Muscle of leg (tissue), 11 donors: ENCODE data around the gene DLGAP5. TPM values are rescaled to one million over a fixed set of nuclear protein-coding genes. Genes with fewer than 3 reads are reported as not detected.

Experiments
- DNase-seq: peaks from one replicate; pipeline ENCODE4 v3.0.0; 2013
- H3K27ac ChIP-seq: one replicate; pipeline ENCODE4 v1.5.1; 2013; ENCODE audit warnings: mild to moderate bottlenecking, low read length, control low read depth
- H3K27me3 ChIP-seq: one replicate; pipeline ENCODE4 v1.6.1; 2013; ENCODE audit warnings: low read length; ENCODE audit not compliant: control insufficient read depth, insufficient read depth
- H3K36me3 ChIP-seq: one replicate; pipeline ENCODE4 v1.6.1; 2013; ENCODE audit warnings: low read length; ENCODE audit not compliant: control insufficient read depth, insufficient read depth
- H3K4me1 ChIP-seq: one replicate; pipeline ENCODE4 v1.6.1; 2013; ENCODE audit warnings: low read length; ENCODE audit not compliant: control insufficient read depth, insufficient read depth
- H3K4me3 ChIP-seq: one replicate; pipeline ENCODE4 v1.5.1; 2013; ENCODE audit warnings: low read length, control low read depth
- H3K9me3 ChIP-seq: replicated peaks from 2 replicates; pipeline ENCODE4 v1.6.1; 2013; ENCODE audit warnings: low read depth, low read length; ENCODE audit not compliant: control insufficient read depth
- WGBS: methylation state at CpG from one replicate; pipeline ENCODE4 v1.1.5; 2013; ENCODE audit warnings: missing lambda C conversion rate; ENCODE audit not compliant: insufficient coverage; 5-methylcytosine and 5-hydroxymethylcytosine counted together
- polyA plus RNA-seq, 8 donors: library from polyadenylated mRNA; unstranded; fragments of 120-200 nt; gene quantifications; one replicate each; pipeline versions ENCODE4 v1.2.1 to v1.2.3, GENCODE V29; 2013; ENCODE audit warnings: inconsistent platforms in 1 of 8, low replicate concordance in 1 of 8; ENCODE audit not compliant: insufficient read length in 8 of 8, insufficient read depth in 1 of 8
- total RNA-seq: library from RNA; stranded (reverse); fragments of 120-200 nt; gene quantifications from one replicate; pipeline ENCODE4 v1.2.4, GENCODE V29; 2013

DLGAP5 gene
- total and polyA plus RNA-seq, 9 donors, result 10.4 to 21.0 (median 13.4) TPM

- WGBS, result no CpG with 5 or more reads among the region's 2 CpGs
- H3K4me3 ChIP-seq, result no peak overlapping the region
- H3K27ac ChIP-seq, result no peak overlapping the region
- no peaks in the 10 kb centered on the region for H3K4me1 ChIP-seq
- peak; percentile 33 for DNase-seq
- peaks cover 10% of the 10 kb centered on the region for H3K36me3 ChIP-seq
- no peaks in the 10 kb centered on the region for H3K27me3 ChIP-seq
- H3K9me3 ChIP-seq, result no peaks in the 10 kb centered on the region
These were observed 45.0 kb downstream of the DLGAP5 start for GRCh38 chr14:55146425-55146824.

- Histone ChIP-seq H3K36me3 (peaks cover 27% of the 10 kb centered on the region), H3K4me3 (no peak overlapping the region), H3K4me1 (peaks cover 2% of the 10 kb centered on the region), H3K27ac (no peak overlapping the region), H3K9me3 (no peaks in the 10 kb centered on the region), H3K27me3 (no peaks in the 10 kb centered on the region)
- no peak for DNase-seq
- no CpG with 5 or more reads among the region's 2 CpGs for WGBS
These were observed 48.9 kb downstream of the DLGAP5 start for GRCh38 chr14:55142466-55142865.

GRCh38 chr14:55141825-55142224 is 49.6 kb downstream of the DLGAP5 start:
- WGBS, result 100% methylated on average over 1 of the region's 3 CpGs
- DNase-seq, result no peak
- peaks cover 5% of the 10 kb centered on the region for H3K4me1 ChIP-seq
- no peaks in the 10 kb centered on the region for H3K9me3 ChIP-seq
- H3K27me3 ChIP-seq, result no peaks in the 10 kb centered on the region
- H3K36me3 ChIP-seq, result peaks cover 27% of the 10 kb centered on the region
- no peak overlapping the region for H3K4me3 ChIP-seq
- H3K27ac ChIP-seq, result no peak overlapping the region

GRCh38 chr14:55139696-55140509 is 51.5 kb downstream of the DLGAP5 start:
- DNase-seq, result no peak
- no peak overlapping the region for H3K4me3 ChIP-seq
- WGBS, result 100% methylated on average over 1 of the region's 4 CpGs
- H3K27me3 ChIP-seq, result no peaks in the 10 kb centered on the region
- no peaks in the 10 kb centered on the region for H3K9me3 ChIP-seq
- peaks cover 27% of the 10 kb centered on the region for H3K36me3 ChIP-seq
- H3K27ac ChIP-seq, result no peak overlapping the region
- H3K4me1 ChIP-seq, result peaks cover 7% of the 10 kb centered on the region

- no peak overlapping the region for H3K27ac ChIP-seq
- H3K9me3 ChIP-seq, result no peaks in the 10 kb centered on the region
- no peaks in the 10 kb centered on the region for H3K27me3 ChIP-seq
- peaks cover 28% of the 10 kb centered on the region for H3K36me3 ChIP-seq
- H3K4me1 ChIP-seq, result peaks cover 7% of the 10 kb centered on the region
- DNase-seq, result no peak
- H3K4me3 ChIP-seq, result no peak overlapping the region
These were observed 52.2 kb downstream of the DLGAP5 start for GRCh38 chr14:55139141-55139540.

- Histone ChIP-seq H3K36me3 (peaks cover 26% of the 10 kb centered on the region), H3K27ac (no peak overlapping the region), H3K9me3 (no peaks in the 10 kb centered on the region), H3K27me3 (no peaks in the 10 kb centered on the region), H3K4me1 (peaks cover 7% of the 10 kb centered on the region), H3K4me3 (no peak overlapping the region)
- DNase-seq, result no peak
- 89% methylated on average over 7 of the region's 7 CpGs for WGBS
These were observed 53.3 kb downstream of the DLGAP5 start for GRCh38 chr14:55138091-55138490.

GRCh38 chr14:55136885-55137786 is 54.2 kb downstream of the DLGAP5 start:
- peaks cover 7% of the 10 kb centered on the region for H3K4me1 ChIP-seq
- 29% methylated on average over 7 of the region's 12 CpGs for WGBS
- H3K27me3 ChIP-seq, result no peaks in the 10 kb centered on the region
- no peaks in the 10 kb centered on the region for H3K9me3 ChIP-seq
- H3K4me3 ChIP-seq, result no peak overlapping the region
- peaks cover 22% of the 10 kb centered on the region for H3K36me3 ChIP-seq
- H3K27ac ChIP-seq, result peak overlapping the region; percentile 36
- peak; percentile 96 for DNase-seq

- peak; percentile 40 for DNase-seq
- H3K4me1 ChIP-seq, result peaks cover 7% of the 10 kb centered on the region
- peaks cover 18% of the 10 kb centered on the region for H3K36me3 ChIP-seq
- H3K9me3 ChIP-seq, result no peaks in the 10 kb centered on the region
- WGBS, result no CpG with 5 or more reads among the region's 3 CpGs
- H3K27ac ChIP-seq, result no peak overlapping the region
- H3K4me3 ChIP-seq, result no peak overlapping the region
- no peaks in the 10 kb centered on the region for H3K27me3 ChIP-seq
These were observed 55.1 kb downstream of the DLGAP5 start for GRCh38 chr14:55136241-55136640.

- H3K4me3 ChIP-seq, result no peak overlapping the region
- no peak for DNase-seq
- H3K27ac ChIP-seq, result no peak overlapping the region
- 55% methylated on average over 3 of the region's 4 CpGs for WGBS
- H3K27me3 ChIP-seq, result peaks cover 8% of the 10 kb centered on the region
- H3K36me3 ChIP-seq, result peaks cover 2% of the 10 kb centered on the region
- no peaks in the 10 kb centered on the region for H3K9me3 ChIP-seq
- peaks cover 16% of the 10 kb centered on the region for H3K4me1 ChIP-seq
These were observed 58.0 kb downstream of the DLGAP5 start for GRCh38 chr14:55133416-55133815.
